Right atrium auricular region (tissue), 2 donors: Measurements from ENCODE around the gene DOK7. TPM values are rescaled to one million over a fixed set of nuclear protein-coding genes. Genes with fewer than 3 reads are reported as not detected.

Source experiments
- DNase-seq: peaks from one replicate; pipeline ENCODE4 v3.0.0-alpha.2; 2019; ENCODE audit warnings: low spot score
- H3K27ac ChIP-seq, 2 donors: fragments of 200-600 bp; sonication (generic); 1 replicate in 1 of 2; 2 replicates in 1 of 2; pipeline ENCODE4 v1.5.1; 2016 to 2019
- H3K27me3 ChIP-seq, 2 donors: fragments of 200-600 bp; sonication (generic); one replicate each; pipeline versions ENCODE4 v1.5.1 to v1.6.0; 2017 to 2019
- H3K36me3 ChIP-seq: fragments of 200-600 bp; sonication (generic); one replicate; pipeline ENCODE4 v1.5.1; 2016
- H3K4me1 ChIP-seq, 2 donors: fragments of 200-600 bp; sonication (generic); one replicate each; pipeline versions ENCODE4 v1.5.1 to v1.6.0; 2017 to 2019
- H3K4me3 ChIP-seq, 2 donors: fragments of 200-600 bp; sonication (generic); 1 replicate in 1 of 2; 2 replicates in 1 of 2; pipeline ENCODE4 v1.5.1; 2017 to 2019; ENCODE audit warnings: mild to moderate bottlenecking in 1 of 2, moderate library complexity in 1 of 2
- H3K9me3 ChIP-seq, 2 donors: fragments of 200-600 bp; sonication (generic); one replicate each; pipeline ENCODE4 v1.5.1; 2019
- CTCF ChIP-seq, 2 donors: fragments of 200-600 bp; sonication (generic); IDR thresholded peaks; one replicate each; pipeline ENCODE4 v1.5.1; 2019; ENCODE audit warnings: antibody characterized with exemption in 2 of 2
- total RNA-seq, 2 donors: library from RNA; depleted of rRNA; stranded (reverse); fragments of >200 nt; gene quantifications; one replicate each; pipeline ENCODE4 v1.1.0, GENCODE V29; 2016

Gene DOK7
- total RNA-seq, 2 donors from 2014 or later = 31.0 to 68.9 TPM

GRCh38 chr4:3526456-3526855, 63.4 kb downstream of the DOK7 start:
- TF ChIP-seq CTCF (IDR thresholded peaks at IDR 0.05) = no peak
- no peak for DNase-seq
- Histone ChIP-seq H3K4me1 (peaks cover 0 to 15% of the 10 kb centered on the region in 2 donors), H3K9me3 (no peaks in the 10 kb centered on the region), H3K36me3 (peaks cover 55% of the 10 kb centered on the region), H3K27me3 (no peaks in the 10 kb centered on the region), H3K4me3 (no peak overlapping the region), H3K27ac (no peak overlapping the region)

- H3K27ac ChIP-seq = no peak overlapping the region
- no peak for TF ChIP-seq CTCF (IDR thresholded peaks at IDR 0.05)
- peaks cover 46% of the 10 kb centered on the region for H3K36me3 ChIP-seq
- H3K4me1 ChIP-seq = peaks cover 0 to 18% of the 10 kb centered on the region in 2 donors
- no peaks in the 10 kb centered on the region for H3K27me3 ChIP-seq
- H3K4me3 ChIP-seq = no peak overlapping the region
- no peaks in the 10 kb centered on the region for H3K9me3 ChIP-seq
- DNase-seq = no peak
These were observed 64.2 kb downstream of the DOK7 start for GRCh38 chr4:3527101-3527913.

- no peak for TF ChIP-seq CTCF (IDR thresholded peaks at IDR 0.05)
- Histone ChIP-seq H3K36me3 (peaks cover 37% of the 10 kb centered on the region), H3K9me3 (no peaks in the 10 kb centered on the region), H3K27ac (no peak overlapping the region), H3K4me3 (no peak overlapping the region), H3K27me3 (no peaks in the 10 kb centered on the region), H3K4me1 (peaks cover 0 to 25% of the 10 kb centered on the region in 2 donors)
- DNase-seq = no peak
These were observed 65.1 kb downstream of the DOK7 start for GRCh38 chr4:3527914-3528876.

- H3K27ac ChIP-seq = no peak overlapping the region
- TF ChIP-seq CTCF (IDR thresholded peaks at IDR 0.05) = no peak
- H3K9me3 ChIP-seq = no peaks in the 10 kb centered on the region
- peaks cover 0 to 26% of the 10 kb centered on the region in 2 donors for H3K4me1 ChIP-seq
- H3K27me3 ChIP-seq = no peaks in the 10 kb centered on the region
- no peak for DNase-seq
- peaks cover 26% of the 10 kb centered on the region for H3K36me3 ChIP-seq
- H3K4me3 ChIP-seq = no peak overlapping the region
These were observed 66.3 kb downstream of the DOK7 start for GRCh38 chr4:3529363-3529762.

GRCh38 chr4:3530051-3530450, 66.9 kb downstream of the DOK7 start:
- TF ChIP-seq CTCF (IDR thresholded peaks at IDR 0.05) = no peak
- no peak for DNase-seq
- Histone ChIP-seq H3K4me3 (no peak overlapping the region), H3K27ac (no peak overlapping the region), H3K27me3 (no peaks in the 10 kb centered on the region), H3K36me3 (peaks cover 19% of the 10 kb centered on the region), H3K4me1 (peaks cover 0 to 26% of the 10 kb centered on the region in 2 donors), H3K9me3 (no peaks in the 10 kb centered on the region)
